Natural killer cell treated with Interleukin-12 subunit alpha and Interleukin-12 subunit beta and Interleukin-15 and Interleukin-18, amount 100 ng/mL, for 72 hours (primary cell): ENCODE data around the gene TMEM131. TPM values are rescaled to one million over a fixed set of nuclear protein-coding genes. Genes with fewer than 3 reads are reported as not detected.
A peak's percentile ranks its signal among the peaks of the same experiment; 100 is the strongest.

ENCODE experiments used
- ATAC-seq, 2 donors: fragments of 150-1000 bp; cut with Tn5 transposase in 1 of 2; sonication (Bioruptor Pico), chemical (Tn5 transposase) in 1 of 2; 2 replicates each; pipeline ENCODE4 v1.10.0; 2021
- DNase-seq: peaks from one replicate; pipeline ENCODE4 v3.0.0; 2022; ENCODE audit warnings: low spot score
- H3K27ac Mint-ChIP-seq, 2 donors: 1 replicate in 1 of 2; 2 replicates in 1 of 2; pipeline ENCODE4 v1.8.0; 2022; ENCODE audit warnings: mixed read lengths in 2 of 2, mild to moderate bottlenecking in 1 of 2, moderate library complexity in 1 of 2
- H3K27me3 Mint-ChIP-seq, 2 donors: 1 replicate in 1 of 2; 2 replicates in 1 of 2; pipeline ENCODE4 v1.8.0; 2022; ENCODE audit warnings: mixed read lengths in 2 of 2
- H3K36me3 Mint-ChIP-seq: one replicate; pipeline ENCODE4 v1.8.0; 2022; ENCODE audit warnings: mixed read lengths
- H3K4me1 Mint-ChIP-seq, 2 donors: 1 replicate in 1 of 2; 2 replicates in 1 of 2; pipeline ENCODE4 v1.8.0; 2022; ENCODE audit warnings: low read depth in 2 of 2, mixed read lengths in 2 of 2, mild to moderate bottlenecking in 1 of 2
- H3K4me3 Mint-ChIP-seq: one replicate; pipeline ENCODE4 v1.8.0; 2022; ENCODE audit warnings: mixed read lengths
- H3K9me3 Mint-ChIP-seq: 2 replicates; pipeline ENCODE4 v1.8.0; 2022; ENCODE audit warnings: mixed read lengths
- total RNA-seq, 2 donors: library from RNA; stranded (reverse); gene quantifications; one replicate each; pipeline ENCODE4 v1.2.3, GENCODE V29; 2022

TMEM131 gene
- total RNA-seq, 2 donors from 2014 or later: 44.6 to 47.3 TPM

GRCh38 chr2:97736185-97736584, 259.6 kb downstream of the TMEM131 start:
- DNase-seq: no peak
- ATAC-seq: no peak
- peak overlapping the region in 1 of 2 donors; percentile 65 for H3K27ac Mint-ChIP-seq
- H3K36me3 Mint-ChIP-seq: peaks cover 13% of the 10 kb centered on the region
- no peaks in the 10 kb centered on the region for H3K9me3 Mint-ChIP-seq
- H3K27me3 Mint-ChIP-seq: no peaks in the 10 kb centered on the region
- H3K4me3 Mint-ChIP-seq: no peak overlapping the region
- H3K4me1 Mint-ChIP-seq: peaks cover 27 to 40% of the 10 kb centered on the region in 2 donors

GRCh38 chr2:97735161-97735561, 260.6 kb downstream of the TMEM131 start:
- ATAC-seq: no peak
- DNase-seq: no peak
- H3K27ac Mint-ChIP-seq: no peak overlapping the region
- H3K27me3 Mint-ChIP-seq: no peaks in the 10 kb centered on the region
- H3K36me3 Mint-ChIP-seq: peaks cover 17% of the 10 kb centered on the region
- peaks cover 28 to 38% of the 10 kb centered on the region in 2 donors for H3K4me1 Mint-ChIP-seq
- H3K9me3 Mint-ChIP-seq: no peaks in the 10 kb centered on the region
- no peak overlapping the region for H3K4me3 Mint-ChIP-seq

GRCh38 chr2:97734061-97735051, 261.4 kb downstream of the TMEM131 start:
- peaks cover 18% of the 10 kb centered on the region for H3K36me3 Mint-ChIP-seq
- H3K27me3 Mint-ChIP-seq: no peaks in the 10 kb centered on the region
- peaks cover 34 to 40% of the 10 kb centered on the region in 2 donors for H3K4me1 Mint-ChIP-seq
- DNase-seq: no peak
- H3K27ac Mint-ChIP-seq: no peak overlapping the region
- H3K9me3 Mint-ChIP-seq: no peaks in the 10 kb centered on the region
- no peak overlapping the region for H3K4me3 Mint-ChIP-seq
- ATAC-seq: no peak

- peaks cover 14% of the 10 kb centered on the region for H3K36me3 Mint-ChIP-seq
- ATAC-seq: no peak
- H3K4me3 Mint-ChIP-seq: no peak overlapping the region
Measured at GRCh38 chr2:97733341-97734035, 262.3 kb downstream of the TMEM131 start.

GRCh38 chr2:97732436-97733340, 263.1 kb downstream of the TMEM131 start:
- Mint-ChIP-seq H3K36me3 (peaks cover 14% of the 10 kb centered on the region), H3K9me3 (no peaks in the 10 kb centered on the region), H3K27me3 (no peaks in the 10 kb centered on the region), H3K4me1 (peaks cover 37 to 43% of the 10 kb centered on the region in 2 donors), H3K27ac (peak overlapping the region in 1 of 2 donors; percentile 53), H3K4me3 (no peak overlapping the region)
- DNase-seq (no peak), ATAC-seq (no peak)

More at GRCh38 chr2:97733341-97734035, 262.3 kb downstream of the TMEM131 start:
- Mint-ChIP-seq H3K9me3 (no peaks in the 10 kb centered on the region), H3K4me1 (peaks cover 35 to 39% of the 10 kb centered on the region in 2 donors), H3K27me3 (no peaks in the 10 kb centered on the region), H3K27ac (no peak overlapping the region)
- no peak for DNase-seq

- Mint-ChIP-seq H3K4me1 (peaks cover 50 to 51% of the 10 kb centered on the region in 2 donors), H3K27me3 (no peaks in the 10 kb centered on the region), H3K27ac (peak overlapping the region; percentile 7 to 84), H3K36me3 (peaks cover 24% of the 10 kb centered on the region), H3K9me3 (no peaks in the 10 kb centered on the region), H3K4me3 (peak overlapping the region; percentile 0)
- ATAC-seq: no peak
- DNase-seq: no peak
Measured at GRCh38 chr2:97731274-97732020, 264.3 kb downstream of the TMEM131 start.

GRCh38 chr2:97730245-97730644, 265.5 kb downstream of the TMEM131 start:
- Mint-ChIP-seq H3K27me3 (no peaks in the 10 kb centered on the region), H3K9me3 (no peaks in the 10 kb centered on the region), H3K4me1 (peaks cover 59 to 60% of the 10 kb centered on the region in 2 donors), H3K36me3 (peaks cover 30% of the 10 kb centered on the region), H3K4me3 (no peak overlapping the region), H3K27ac (peak overlapping the region; percentile 14 to 47)
- DNase-seq (no peak), ATAC-seq (no peak)

- DNase-seq (no peak), ATAC-seq (peak; percentile 75 to 83)
- Mint-ChIP-seq H3K4me1 (peaks cover 70% of the 10 kb centered on the region in 2 donors), H3K9me3 (no peaks in the 10 kb centered on the region), H3K36me3 (peaks cover 31% of the 10 kb centered on the region), H3K4me3 (peak overlapping the region; percentile 47), H3K27me3 (no peaks in the 10 kb centered on the region), H3K27ac (peak overlapping the region; percentile 75 to 88)
Measured at GRCh38 chr2:97728091-97728731, 267.5 kb downstream of the TMEM131 start.

- ATAC-seq (no peak), DNase-seq (no peak)
- no peaks in the 10 kb centered on the region for H3K9me3 Mint-ChIP-seq
- H3K27ac Mint-ChIP-seq: peak overlapping the region; percentile 75 to 88
- peaks cover 76 to 79% of the 10 kb centered on the region in 2 donors for H3K4me1 Mint-ChIP-seq
- H3K27me3 Mint-ChIP-seq: no peaks in the 10 kb centered on the region
- H3K36me3 Mint-ChIP-seq: peaks cover 37% of the 10 kb centered on the region
- H3K4me3 Mint-ChIP-seq: no peak overlapping the region
Measured at GRCh38 chr2:97727296-97727695, 268.5 kb downstream of the TMEM131 start.

GRCh38 chr2:97726261-97727064, 269.3 kb downstream of the TMEM131 start:
- Mint-ChIP-seq H3K36me3 (peaks cover 35% of the 10 kb centered on the region), H3K9me3 (no peaks in the 10 kb centered on the region), H3K27me3 (no peaks in the 10 kb centered on the region), H3K4me1 (peaks cover 74% of the 10 kb centered on the region in 2 donors), H3K4me3 (no peak overlapping the region), H3K27ac (peak overlapping the region; percentile 75 to 88)
- no peak for DNase-seq
- ATAC-seq: no peak

- H3K27me3 Mint-ChIP-seq: no peaks in the 10 kb centered on the region
- H3K27ac Mint-ChIP-seq: peak overlapping the region; percentile 68 to 88
- DNase-seq (no peak), ATAC-seq (no peak)
- peaks cover 33% of the 10 kb centered on the region for H3K36me3 Mint-ChIP-seq
- H3K9me3 Mint-ChIP-seq: no peaks in the 10 kb centered on the region
- peaks cover 72 to 74% of the 10 kb centered on the region in 2 donors for H3K4me1 Mint-ChIP-seq
- no peak overlapping the region for H3K4me3 Mint-ChIP-seq
Measured at GRCh38 chr2:97724946-97725688, 270.6 kb downstream of the TMEM131 start.
